Mammary microvascular endothelial cell (primary cell): ENCODE results near the gene SRSF9. TPM values are rescaled to one million over a fixed set of nuclear protein-coding genes. Genes with fewer than 3 reads are reported as not detected.

ENCODE experiments used
- total RNA-seq: library from RNA; depleted of rRNA; stranded (reverse); fragments of >200 nt; gene quantifications from 2 replicates; pipeline ENCODE4 v1.2.3, GENCODE V29; 2015

The SRSF9 gene
- total RNA-seq, result 104 and 109 TPM in 2 replicates

GRCh38 chr12:120469450-120470149 lies at the start of gene SRSF9:
TSS of gene SRSF9 (minus strand) at chr12:120469748. CDS start at chr12:120469609, 139 bp downstream.

GRCh38 chr12:120495731-120496412 lies 26.3 kb upstream of the SRSF9 start, which contains the start of gene DYNLL1:
TSS of gene DYNLL1 (plus strand) at chr12:120496113. CDS start at chr12:120496422, 309 bp downstream.

GRCh38 chr12:120445911-120446843 lies 23.4 kb downstream of the SRSF9 start, which contains the start of the genes GATC and TRIAP1:
TSS of gene GATC (plus strand) at chr12:120446444. CDS start at chr12:120446481, 37 bp downstream.
TSS of gene TRIAP1 (minus strand) at chr12:120446384. CDS start at chr12:120446372, 12 bp downstream.

GRCh38 chr12:120437735-120438494 lies 31.6 kb downstream of the SRSF9 start, which contains the start of gene COX6A1:
TSS of gene COX6A1 (plus strand) at chr12:120438113. CDS start at chr12:120438127, 14 bp downstream.

Other genes with a start within 250 kb of the SRSF9 start
- gene PXN, start 204.0 kb downstream of the SRSF9 start, total RNA-seq, result 202 and 234 TPM in 2 replicates
- gene RNU4-2, start 177.8 kb downstream of the SRSF9 start, total RNA-seq, result under 0.01 TPM in 2 replicates
- gene RNU4-1, start 176.5 kb downstream of the SRSF9 start, total RNA-seq, result under 0.01 TPM in 2 replicates
- gene SIRT4, start 167.4 kb downstream of the SRSF9 start, total RNA-seq, result 0.59 and 0.67 TPM in 2 replicates
- not detected in 2 replicates for gene PLA2G1B, start 142.0 kb downstream of the SRSF9 start, total RNA-seq
- gene MSI1, start 100.6 kb downstream of the SRSF9 start, total RNA-seq, result not detected in 2 replicates
- 527 and 626 TPM in 2 replicates for gene COX6A1, start 31.6 kb downstream of the SRSF9 start, total RNA-seq
- 75.9 and 81.4 TPM in 2 replicates for gene TRIAP1, start 23.4 kb downstream of the SRSF9 start, total RNA-seq
- 17.2 and 19.0 TPM in 2 replicates for gene GATC, start 23.3 kb downstream of the SRSF9 start, total RNA-seq
- 569 and 585 TPM in 2 replicates for gene DYNLL1, start 26.4 kb upstream of the SRSF9 start, total RNA-seq
- gene COQ5, start 59.4 kb upstream of the SRSF9 start, total RNA-seq, result 34.0 and 35.1 TPM in 2 replicates
- gene RNF10, start 64.6 kb upstream of the SRSF9 start, total RNA-seq, result 110 and 160 TPM in 2 replicates
- 29.0 and 36.6 TPM in 2 replicates for gene POP5, start 111.7 kb upstream of the SRSF9 start, total RNA-seq
- not detected in 2 replicates for gene CABP1, start 170.9 kb upstream of the SRSF9 start, total RNA-seq
- 82.7 and 90.1 TPM in 2 replicates for gene MLEC, start 217.4 kb upstream of the SRSF9 start, total RNA-seq
- 14.7 and 20.8 TPM in 2 replicates for gene UNC119B, start 240.7 kb upstream of the SRSF9 start, total RNA-seq